Hematopoietic multipotent progenitor cell treated with erythropoietin and hydrocortisone succinate and interleukin-3 and kit ligand, for 4 days (in vitro differentiated cells): ENCODE results near the gene GFOD1.

Experiments used
- DNase-seq: peaks from one replicate; pipeline ENCODE4 v3.0.0-alpha.2; 2015

Gene GFOD1

DNA sequence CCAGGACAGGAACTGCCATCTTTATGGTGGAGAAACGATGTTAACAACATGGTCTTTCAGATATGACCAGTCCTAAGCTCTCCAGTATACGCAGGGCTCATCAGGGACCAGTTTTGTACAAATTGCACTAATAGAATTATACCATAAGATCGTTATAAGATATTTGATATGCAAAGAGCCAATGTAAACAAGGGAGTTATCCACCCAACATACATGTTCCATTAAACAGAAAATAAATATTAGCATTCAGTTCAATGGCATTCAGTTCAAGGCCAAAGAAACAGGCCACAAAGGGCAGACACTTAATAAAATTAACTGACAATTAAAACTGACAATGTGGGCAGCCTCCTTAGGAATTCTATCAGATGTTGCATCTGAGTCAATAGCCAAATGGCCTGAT is 2.6 kb downstream of the GFOD1 start:
- no peak for DNase-seq

DNA sequence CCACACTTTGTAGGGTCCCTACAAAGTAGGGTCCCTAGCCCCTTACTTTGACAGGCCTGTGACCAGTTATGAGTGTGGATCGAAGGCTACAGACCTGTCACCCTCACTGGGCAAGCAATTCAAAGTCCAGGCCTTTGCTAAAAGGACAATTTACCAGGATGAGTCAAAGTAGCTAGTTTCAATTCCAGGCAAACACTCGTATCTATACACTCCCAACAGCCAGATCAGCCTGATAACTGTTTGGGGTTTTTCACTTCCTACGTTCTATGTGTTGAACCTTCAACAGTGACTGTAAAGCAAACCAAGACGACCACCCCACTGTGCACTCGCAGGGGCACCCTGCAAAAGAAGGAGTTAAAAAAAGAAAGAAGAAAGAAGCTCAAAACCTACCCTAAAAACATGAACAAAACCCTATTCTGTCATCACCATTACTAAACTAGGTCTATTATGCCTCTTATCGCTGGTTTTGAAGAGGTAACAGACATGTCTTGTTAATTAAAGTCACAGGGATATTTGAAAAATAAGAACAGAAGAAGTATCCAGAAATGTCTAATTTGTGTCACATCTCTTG is 3.2 kb downstream of the GFOD1 start:
- DNase-seq = peak; percentile 55

DNA sequence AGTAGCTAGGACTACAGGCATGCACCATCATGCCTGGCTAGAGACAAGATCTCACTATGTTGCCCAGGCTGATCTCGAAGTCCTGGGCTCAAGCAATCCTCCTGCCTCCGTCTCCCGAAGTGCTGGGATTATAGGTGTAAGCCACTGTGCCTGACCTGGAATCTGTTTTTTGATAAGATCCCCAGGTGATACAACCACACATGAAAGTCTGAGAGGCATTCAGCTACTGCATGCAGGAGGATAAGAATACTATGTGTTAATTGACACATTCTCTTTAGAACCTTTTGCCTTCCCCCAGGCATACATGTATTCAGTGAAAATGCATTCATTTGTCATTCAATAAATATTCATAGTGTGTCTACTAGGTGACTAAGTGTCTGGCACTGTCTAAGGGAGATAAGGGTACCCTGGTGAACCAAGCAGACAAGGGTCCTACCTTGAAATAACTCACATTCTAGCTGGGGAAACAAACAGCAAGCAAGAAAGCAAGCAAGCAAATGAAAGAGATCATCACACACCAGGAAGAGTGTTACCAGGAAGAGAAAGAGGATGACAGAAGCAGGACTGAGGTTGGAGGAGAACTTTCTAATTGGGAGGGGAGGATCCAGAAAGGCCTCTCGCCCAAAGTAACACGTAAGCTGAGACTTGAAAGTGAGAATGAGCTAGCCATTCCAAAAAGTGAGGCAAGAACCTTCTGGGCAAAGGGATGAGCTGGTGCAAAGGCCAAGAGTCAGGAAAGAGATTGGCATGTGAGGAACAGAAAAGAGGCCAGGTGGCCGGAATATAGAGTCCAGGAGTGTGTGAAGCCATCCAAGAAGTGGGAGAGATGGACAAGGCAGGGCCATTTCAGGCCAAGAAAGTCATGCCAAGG is 6.5 kb downstream of the GFOD1 start:
- DNase-seq = peak; percentile 64

DNA sequence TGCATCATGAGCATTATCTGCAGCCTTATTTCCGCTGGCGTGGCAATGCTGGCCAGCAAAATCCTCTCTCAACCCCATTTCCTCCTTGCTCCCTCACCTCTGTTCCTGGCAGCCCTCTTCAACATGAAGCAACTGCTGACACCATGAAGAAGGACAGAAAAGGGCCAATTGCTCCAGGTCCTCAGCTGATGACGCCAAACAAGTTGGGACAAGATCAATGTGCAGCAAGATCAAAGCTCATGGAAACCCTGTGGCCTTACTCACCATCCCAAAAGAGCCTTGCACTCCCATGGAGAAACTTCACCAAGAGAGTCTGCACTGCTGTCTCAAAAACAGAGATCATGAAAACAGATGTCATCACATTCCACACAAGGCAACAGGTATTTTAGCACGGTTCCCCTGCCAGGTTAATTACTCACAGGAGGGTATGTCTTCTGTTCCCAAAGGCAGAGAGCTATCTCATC is 7.4 kb downstream of the GFOD1 start:
- no peak for DNase-seq

DNA sequence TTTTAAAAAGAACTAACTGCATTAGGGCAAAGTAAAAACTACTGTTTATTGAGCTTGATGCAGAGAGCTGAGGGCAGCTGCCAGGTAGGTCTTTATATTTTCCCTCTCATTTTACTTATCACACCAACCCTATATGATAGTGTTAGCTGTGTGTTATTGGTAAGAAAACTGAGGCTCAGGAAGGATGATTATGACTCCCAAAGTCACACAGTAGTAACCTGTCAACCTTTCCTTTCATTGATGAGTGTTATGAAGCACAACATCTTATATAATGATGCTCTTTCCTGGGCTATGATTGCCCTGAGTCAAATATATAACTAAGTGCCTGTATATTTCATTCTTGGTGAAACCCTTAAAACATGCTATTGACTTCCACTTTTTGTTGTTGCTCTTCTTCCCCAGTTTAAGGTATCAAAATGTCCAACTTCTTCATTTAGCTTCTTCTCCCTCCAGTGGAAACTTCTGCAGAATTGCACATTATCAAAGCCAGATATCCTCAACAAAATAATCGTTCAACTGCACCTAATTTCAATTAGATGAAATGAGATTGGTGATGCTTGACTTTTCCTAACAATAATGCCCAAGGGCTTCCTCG is 8.1 kb downstream of the GFOD1 start:
- DNase-seq = peak; percentile 41

DNA sequence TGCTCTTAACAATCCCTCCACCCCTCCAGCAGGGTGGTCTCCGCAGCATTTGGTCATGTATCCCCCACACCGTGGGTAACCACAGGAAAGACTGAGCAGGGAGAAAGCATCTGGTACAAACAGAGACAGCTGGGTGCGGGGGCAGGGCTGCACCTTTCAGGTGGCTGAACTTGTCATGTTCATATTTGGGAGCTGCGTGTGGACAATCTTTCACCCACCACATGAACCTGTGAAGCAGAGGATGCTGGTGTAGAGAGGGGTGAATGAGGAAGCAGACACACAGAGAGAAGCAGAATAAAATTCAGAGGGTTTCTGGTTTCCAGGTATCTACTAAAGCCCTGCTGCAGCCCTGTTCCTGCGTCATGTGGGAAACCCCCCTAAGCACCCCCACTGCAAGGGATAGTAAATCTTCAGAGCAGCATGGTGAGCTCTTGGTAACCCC is 8.9 kb downstream of the GFOD1 start:
- no peak for DNase-seq

DNA sequence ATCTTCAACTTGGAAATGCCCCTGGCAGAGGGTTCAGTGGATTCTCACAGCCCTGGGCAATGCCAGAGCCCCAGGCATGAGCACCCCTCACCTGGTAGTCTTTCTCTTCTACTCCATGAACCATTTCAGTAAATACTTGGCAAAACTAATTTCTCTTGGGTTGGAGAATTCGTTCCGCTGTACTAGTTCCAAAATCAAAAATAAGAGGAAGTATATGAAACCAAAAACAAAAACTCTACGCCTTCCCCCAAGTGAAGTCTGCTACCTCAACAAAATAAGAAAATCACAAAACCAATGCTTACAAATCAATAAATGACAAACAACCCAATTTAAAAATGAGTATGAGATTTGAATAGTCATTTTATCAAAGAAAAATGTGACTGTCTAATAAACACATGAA is 12.6 kb downstream of the GFOD1 start:
- DNase-seq = no peak

DNA sequence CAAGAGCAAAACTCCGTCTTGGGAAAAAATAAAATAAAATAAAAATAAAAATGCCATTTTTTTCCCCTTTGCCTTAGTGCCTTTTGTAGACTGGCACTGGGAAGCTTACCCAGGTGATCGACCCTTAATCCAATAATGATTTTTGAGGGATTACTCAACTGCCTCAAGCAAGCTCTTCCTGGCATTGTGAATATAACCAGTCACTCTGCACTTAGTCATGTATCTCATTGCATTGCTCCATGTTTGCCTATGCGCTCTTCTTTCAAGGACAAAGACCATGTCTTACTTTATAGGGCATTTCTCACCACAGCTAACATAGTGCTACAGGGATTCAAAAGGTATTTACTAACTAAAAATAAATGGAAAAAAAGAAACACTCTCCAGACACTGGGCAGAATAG is 13.0 kb downstream of the GFOD1 start:
- no peak for DNase-seq

DNA sequence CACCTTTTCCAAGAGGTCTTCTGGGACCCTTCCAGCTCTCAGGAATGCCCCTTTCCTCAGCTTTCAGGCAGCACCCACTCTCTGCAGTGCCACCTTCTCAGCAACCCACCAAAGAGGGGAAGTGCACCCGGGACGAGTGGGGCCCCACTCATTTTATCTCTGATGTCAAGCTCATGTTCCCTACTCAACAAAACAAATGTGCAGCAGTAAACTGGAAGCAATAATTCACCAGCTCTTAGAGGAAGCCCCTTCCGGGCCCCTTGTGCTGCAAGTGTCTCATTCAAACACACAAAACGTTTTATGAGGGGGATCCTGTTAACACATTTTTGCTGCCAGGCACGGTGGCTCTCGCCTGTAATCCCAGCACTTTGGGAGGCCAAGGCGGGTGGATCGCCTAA is 13.6 kb downstream of the GFOD1 start:
- DNase-seq = peak; percentile 73

DNA sequence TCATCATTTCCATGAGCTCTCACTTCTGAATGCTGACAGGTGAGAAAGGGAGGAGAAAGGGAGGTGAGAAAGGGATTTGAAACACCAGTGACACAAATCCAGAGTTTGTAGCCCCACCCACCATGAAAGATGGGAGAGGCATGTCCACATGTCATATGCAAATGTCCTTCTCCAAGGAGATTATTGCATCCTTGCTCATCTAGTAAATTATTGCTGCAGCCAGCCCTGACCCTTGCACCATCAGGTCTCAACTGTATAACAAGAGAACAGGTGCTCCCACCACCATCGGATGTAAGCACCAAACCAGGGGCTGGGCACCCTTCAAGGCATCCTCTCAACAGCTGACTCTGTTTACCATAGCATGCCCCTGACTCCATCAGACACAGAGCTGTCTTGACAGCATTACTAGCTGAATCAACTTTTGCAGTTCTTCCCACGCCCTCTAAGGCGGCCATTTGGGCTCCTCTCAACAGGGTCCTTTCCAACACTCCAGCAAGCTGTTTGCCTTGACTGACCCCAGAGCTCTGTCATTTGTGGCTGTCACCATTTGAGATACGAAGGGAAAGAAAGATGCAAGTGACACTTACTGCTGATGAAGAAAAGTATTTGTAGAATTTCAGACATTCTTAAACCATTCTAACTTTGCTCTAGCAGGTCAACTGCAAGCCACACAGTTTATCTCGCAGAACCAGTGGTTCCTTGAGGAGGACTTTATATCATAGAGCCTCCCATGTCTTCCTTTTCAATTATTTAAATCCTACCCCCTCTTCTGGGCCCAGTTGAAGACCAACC is 14.2 kb downstream of the GFOD1 start:
- DNase-seq = peak; percentile 72

DNA sequence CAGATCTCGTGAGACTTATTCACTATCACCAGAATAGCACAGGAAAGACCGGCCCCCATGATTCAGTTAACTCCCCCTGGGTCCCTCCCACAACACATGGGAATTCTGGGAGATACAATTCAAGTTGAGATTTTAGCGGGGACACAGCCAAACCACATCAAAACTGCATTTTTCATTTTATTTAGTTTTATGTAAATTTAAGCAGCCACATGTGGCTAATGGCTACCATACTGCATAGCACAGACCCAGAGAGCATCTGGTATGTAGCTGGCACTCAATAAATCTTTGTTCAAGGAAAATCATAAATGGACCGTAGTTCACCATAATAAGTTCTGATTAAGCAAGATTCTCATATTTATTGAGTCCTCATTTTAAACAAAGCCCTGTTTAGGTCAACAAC is 15.3 kb downstream of the GFOD1 start:
- DNase-seq = no peak

DNA sequence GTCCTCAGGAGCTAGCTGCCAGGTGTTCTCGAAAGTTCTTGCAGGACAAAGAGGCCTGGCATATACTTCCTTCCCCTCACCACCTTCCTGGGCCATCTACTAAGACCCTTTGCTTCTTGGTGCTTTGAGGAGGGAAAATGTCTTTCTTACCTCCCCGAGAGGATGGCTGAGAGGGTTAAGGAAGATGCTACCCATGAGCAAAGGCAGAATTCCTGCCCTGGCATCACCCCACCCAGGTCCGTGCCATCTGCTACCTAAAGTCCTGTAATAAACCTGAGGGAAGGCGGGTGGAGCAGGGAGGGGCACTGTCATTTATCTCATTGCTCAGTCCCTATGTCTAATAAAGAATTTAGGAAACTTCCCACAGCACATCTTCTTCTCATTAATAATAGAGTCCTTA is 16.2 kb downstream of the GFOD1 start:
- no peak for DNase-seq

DNA sequence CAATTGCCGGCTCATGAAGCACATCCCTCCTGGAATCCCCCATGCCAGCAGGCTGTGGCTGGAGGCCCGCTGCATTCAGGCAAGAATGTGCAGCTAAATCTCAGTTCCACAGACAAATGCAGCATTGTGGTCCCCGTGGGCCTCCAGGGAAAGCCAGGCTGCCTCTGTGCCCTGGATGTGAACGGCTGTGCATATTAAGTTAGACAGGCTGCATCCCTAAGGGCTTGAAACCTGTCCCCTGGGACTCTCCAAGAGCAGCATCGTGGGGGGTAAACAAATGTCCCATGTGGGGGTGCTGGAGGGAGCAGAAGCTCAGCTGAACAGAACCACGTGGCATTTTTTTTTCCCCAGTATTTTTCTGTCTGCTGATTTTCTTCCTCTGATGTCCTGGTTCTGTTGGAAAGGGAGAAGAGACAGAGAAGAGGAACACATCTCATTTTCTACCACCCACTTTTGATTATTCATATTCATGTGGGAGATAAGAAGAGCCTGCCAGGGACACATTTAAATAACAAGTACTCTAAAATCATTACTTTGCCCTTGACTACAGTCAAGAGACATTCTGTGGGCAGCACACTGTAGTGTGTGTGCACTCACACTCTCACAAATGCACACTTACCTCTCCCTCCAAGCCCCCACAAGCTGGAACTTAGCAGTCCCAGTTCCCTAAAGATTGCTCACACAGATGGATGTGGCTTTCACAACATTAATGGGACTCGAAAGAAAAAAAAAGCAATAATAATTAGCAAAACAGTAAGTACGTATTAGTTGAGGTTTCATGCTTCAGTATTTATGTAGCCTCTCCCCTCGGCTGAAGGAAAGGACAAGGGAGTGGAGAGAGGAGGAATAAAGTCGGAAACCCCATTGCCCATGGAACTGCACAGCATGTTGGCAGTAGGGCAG is 16.9 kb downstream of the GFOD1 start:
- DNase-seq = no peak

DNA sequence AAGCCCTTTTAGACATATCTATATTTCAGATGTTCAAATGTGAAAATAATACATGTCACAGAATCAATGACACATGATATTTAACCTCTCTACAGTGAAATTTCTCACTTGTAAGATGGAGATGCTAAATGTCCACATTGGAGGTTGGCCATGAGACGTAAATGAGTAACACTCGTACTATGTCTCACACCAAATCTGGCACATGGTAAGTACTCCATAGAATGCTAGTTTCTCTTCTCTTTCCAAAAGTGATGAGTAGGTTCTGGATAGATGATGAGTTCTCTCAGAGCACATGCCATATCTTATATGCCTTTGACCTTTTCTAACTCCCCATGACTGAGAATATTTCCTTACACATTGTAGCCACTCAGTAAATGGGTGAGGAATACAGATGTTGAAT is 17.7 kb downstream of the GFOD1 start:
- no peak for DNase-seq

DNA sequence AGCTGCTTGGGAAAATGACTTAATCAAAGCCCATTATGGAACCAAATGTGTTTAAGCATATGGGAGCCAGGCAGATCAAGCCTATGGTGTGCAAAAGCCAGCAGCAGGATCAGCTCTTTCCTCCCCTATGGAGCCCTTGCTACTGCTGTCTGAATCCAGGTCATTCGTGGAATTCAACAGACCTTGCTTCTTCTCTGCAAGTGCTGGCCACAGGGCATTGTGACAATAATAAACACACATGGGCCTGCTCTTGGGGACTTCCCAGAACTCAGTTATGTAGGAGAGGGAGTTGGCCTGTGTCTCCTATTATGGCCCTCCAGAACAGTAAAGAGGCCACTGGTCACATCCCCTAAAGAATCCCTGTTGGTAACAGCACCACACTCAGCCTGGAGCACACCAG is 18.6 kb downstream of the GFOD1 start:
- DNase-seq = no peak

DNA sequence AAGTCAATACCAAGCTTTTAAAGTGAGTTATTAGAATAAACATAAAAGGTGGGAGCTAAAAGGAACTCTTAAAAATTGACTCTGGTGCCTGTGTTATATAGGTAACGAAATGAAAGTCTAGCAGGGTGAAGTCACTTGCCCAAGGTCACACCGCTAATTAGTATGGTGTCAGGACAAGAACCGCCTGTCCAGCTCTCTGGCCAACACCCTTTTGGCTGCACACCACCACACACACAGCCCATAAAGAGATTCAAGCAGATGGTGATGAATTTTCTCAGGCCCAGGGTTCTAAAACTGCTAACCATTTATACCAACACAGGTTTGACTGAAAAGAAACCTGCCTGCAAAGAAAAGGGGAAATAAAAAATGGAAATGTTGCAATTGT is 20.2 kb downstream of the GFOD1 start:
- no peak for DNase-seq

DNA sequence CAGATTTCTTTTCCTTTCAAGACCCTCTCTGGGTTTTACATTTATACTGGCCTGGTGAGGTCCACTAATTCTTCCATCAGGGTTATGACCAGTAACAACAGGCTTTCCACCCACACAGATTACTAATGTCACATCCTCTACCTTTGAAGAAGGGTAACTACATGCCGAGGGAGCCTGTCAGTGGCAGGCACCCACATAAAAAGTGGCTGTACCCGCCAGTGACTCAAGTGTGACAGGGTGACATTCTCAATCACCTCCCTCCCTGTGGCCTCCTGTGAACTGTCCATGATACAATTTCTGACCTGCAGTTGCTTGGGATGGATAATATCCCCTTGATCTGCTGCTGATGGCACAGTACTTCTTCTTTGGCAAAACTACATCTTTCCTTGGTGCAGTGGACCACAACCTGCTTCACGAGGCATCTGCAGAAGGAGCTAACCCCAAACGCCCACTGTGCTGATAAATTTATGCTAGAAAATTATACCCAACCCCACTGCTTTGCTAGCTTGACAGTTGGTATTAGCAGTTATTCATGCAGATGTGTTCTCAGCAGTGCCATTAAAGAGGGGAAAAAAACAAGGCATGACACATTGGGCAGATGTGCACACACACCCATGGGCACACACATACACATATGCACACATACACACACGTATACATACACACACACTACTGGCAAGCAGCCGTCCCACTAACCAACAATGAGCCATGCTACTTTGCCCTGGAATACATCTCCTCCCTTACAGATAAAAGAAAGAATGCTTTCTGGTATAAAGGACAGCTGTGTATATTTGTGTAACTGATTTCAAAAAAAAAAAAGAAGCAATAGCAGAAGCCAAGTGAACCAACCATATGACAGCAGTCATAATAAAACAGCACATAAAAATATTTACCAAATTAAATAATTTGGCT is 20.8 kb downstream of the GFOD1 start:
- no peak for DNase-seq

DNA sequence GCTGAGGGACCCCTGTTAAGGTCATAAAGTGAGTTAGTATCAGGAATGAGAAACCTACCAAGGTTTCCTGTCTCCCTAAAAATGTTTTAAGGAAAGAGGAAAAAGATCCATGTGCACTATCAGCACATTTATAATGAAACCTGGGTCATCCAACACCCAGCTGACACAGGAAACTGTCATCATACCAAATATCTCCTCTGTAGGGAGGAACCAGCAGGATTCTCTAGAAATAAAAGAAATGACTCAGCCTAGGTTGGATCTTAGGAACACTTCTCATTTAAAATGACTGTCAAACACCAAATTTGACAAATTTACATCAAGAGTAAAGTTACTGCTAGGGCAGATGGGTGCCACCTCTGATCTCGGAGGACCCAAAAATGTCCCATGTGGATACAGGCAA is 21.7 kb downstream of the GFOD1 start:
- no peak for DNase-seq

DNA sequence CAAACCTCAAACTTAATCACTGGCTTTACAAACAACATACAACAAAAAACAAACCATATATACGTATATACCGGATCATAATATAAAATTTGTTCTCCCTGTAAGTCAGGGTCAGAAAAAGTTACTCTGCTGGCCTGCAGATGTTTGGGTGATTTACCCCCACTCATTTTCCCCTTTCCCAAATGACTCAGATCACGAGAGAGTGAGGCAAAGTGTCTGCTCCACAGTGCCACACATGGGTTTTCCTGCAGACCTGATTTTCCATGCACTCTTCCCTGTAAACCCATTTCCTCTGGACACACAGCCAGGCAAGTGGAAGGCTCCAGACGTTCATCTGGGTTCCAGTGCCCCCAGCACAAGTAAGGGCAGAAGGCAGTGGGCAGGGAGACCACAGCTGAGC is 23.5 kb downstream of the GFOD1 start:
- DNase-seq = no peak

DNA sequence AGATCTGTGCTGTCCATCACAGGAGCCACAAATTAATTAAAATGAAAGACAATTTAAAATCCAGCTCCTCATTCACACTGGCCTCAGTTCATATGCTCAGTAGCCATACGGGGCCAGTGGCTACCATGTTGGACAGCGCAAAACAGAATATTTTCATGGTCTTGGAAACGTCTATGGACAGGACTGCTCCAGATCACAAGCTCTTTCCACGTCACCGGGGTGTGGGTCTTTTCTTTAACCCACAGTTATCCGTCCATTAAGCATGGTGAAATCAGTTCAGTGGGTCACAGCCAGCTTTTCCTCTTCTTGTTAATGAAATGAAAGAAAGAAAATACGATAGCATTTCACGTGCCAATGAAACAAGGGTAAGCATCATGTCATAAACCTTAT is 24.1 kb downstream of the GFOD1 start:
- no peak for DNase-seq
